HepG2 (cell line): ENCODE data around the gene ACP1. TPM values are rescaled to one million over a fixed set of nuclear protein-coding genes. Genes with fewer than 3 reads are reported as not detected.

ENCODE experiments used
- ETV6 ChIP-seq: sonication (generic); formaldehyde crosslinking; conservative IDR thresholded peaks from 2 replicates; pipeline ENCODE4 v1.4.0; 2020; ENCODE audit warnings: missing genetic modification reagents
- FOXC1 ChIP-seq: sonication (generic); formaldehyde crosslinking; IDR thresholded peaks from 2 replicates; pipeline ENCODE4 v1.8.0; 2022; ENCODE audit warnings: mild to moderate bottlenecking, missing genetic modification reagents, borderline replicate concordance
- GZF1 ChIP-seq: sonication (generic); formaldehyde crosslinking; IDR thresholded peaks from 2 replicates; pipeline ENCODE4 v1.5.1; 2020; ENCODE audit warnings: mild to moderate bottlenecking, missing genetic modification reagents
- LRRFIP1 ChIP-seq: sonication (generic); formaldehyde crosslinking; conservative IDR thresholded peaks from 2 replicates; pipeline ENCODE4 v1.4.0; 2020; ENCODE audit warnings: missing genetic modification reagents
- MEIS1 ChIP-seq: sonication (generic); formaldehyde crosslinking; IDR thresholded peaks from 2 replicates; pipeline ENCODE4 v1.9.0; 2021; ENCODE audit warnings: mild to moderate bottlenecking, missing genetic modification reagents, moderate library complexity, borderline replicate concordance
- NR2F1 ChIP-seq, 2 experiments: fragments of 450-650 bp in 1 of 2; formaldehyde crosslinking in 1 of 2; IDR thresholded peaks; 2 replicates each; pipeline versions ENCODE4 v1.5.0 to v1.6.1; 2016 to 2020; ENCODE audit warnings: mild to moderate bottlenecking in 1 of 2, missing compliant biosample characterization in 1 of 2, missing genetic modification reagents in 1 of 2, moderate library complexity in 1 of 2
- NR2F2 ChIP-seq: IDR thresholded peaks from 2 replicates; pipeline ENCODE4 v1.6.1; 2012; ENCODE audit warnings: low read depth, inconsistent platforms, borderline replicate concordance
- RFXANK ChIP-seq: IDR thresholded peaks from 2 replicates; pipeline ENCODE4 v1.6.1; 2016
- RXRA ChIP-seq: sonication (generic); formaldehyde crosslinking; IDR thresholded peaks from 2 replicates; pipeline ENCODE4 v1.5.1; 2020; ENCODE audit warnings: missing genetic modification reagents
- SMAD3 ChIP-seq: sonication (generic); formaldehyde crosslinking; IDR thresholded peaks from 2 replicates; pipeline ENCODE4 v1.4.0; 2020; ENCODE audit warnings: missing genetic modification reagents
- TGIF2 ChIP-seq: IDR thresholded peaks from 2 replicates; pipeline ENCODE4 v1.6.1; 2016; ENCODE audit warnings: control low read depth, missing compliant biosample characterization
- YEATS4 ChIP-seq: sonication (generic); formaldehyde crosslinking; IDR thresholded peaks from 2 replicates; pipeline ENCODE4 v1.4.0; 2020; ENCODE audit warnings: missing genetic modification reagents, borderline replicate concordance
- ZNF274 ChIP-seq: sonication (generic); formaldehyde crosslinking; IDR thresholded peaks from 2 replicates; pipeline ENCODE4 v1.5.1; 2020; ENCODE audit warnings: mild to moderate bottlenecking, missing genetic modification reagents
- ZNF512 ChIP-seq: sonication (generic); formaldehyde crosslinking; IDR thresholded peaks from 2 replicates; pipeline ENCODE4 v1.4.0; 2020; ENCODE audit warnings: mild to moderate bottlenecking, missing genetic modification reagents
- ZNF574 ChIP-seq: sonication (generic); formaldehyde crosslinking; IDR thresholded peaks from 2 replicates; pipeline ENCODE4 v1.4.0; 2020; ENCODE audit warnings: missing genetic modification reagents
- ZNF616 ChIP-seq: sonication (generic); formaldehyde crosslinking; IDR thresholded peaks from 2 replicates; pipeline ENCODE4 v1.5.0; 2020; ENCODE audit warnings: low read depth, mild to moderate bottlenecking, missing genetic modification reagents
- ZNF75D ChIP-seq: sonication (generic); formaldehyde crosslinking; IDR thresholded peaks from 2 replicates; pipeline ENCODE4 v1.8.1; 2023; ENCODE audit warnings: missing genetic modification reagents, mild to moderate bottlenecking, borderline replicate concordance
- ZNF775 ChIP-seq: sonication (generic); formaldehyde crosslinking; IDR thresholded peaks from 2 replicates; pipeline ENCODE4 v1.4.0; 2020; ENCODE audit warnings: missing genetic modification reagents, mild to moderate bottlenecking, moderate library complexity, borderline replicate concordance
- polyA plus RNA-seq, 8 experiments: library from polyadenylated mRNA; depleted of rRNA in 3 of 8; stranded (reverse) in 7 of 8; unstranded in 1 of 8; fragments of >200 nt; fragmentation: Illumina TruSeq in 4 of 8; extraction: Trizol in 4 of 8; gene quantifications; 2 replicates each; pipeline versions ENCODE4 v1.2.1 to v1.2.3, GENCODE V29; 2011 to 2016; ENCODE audit warnings: low read depth in 4 of 8, missing spikeins in 1 of 8, mixed read lengths in 1 of 8; ENCODE audit not compliant: insufficient read depth in 1 of 8
- total RNA-seq, 5 experiments: library from RNA; depleted of rRNA; stranded (reverse); fragments of >200 nt; fragmentation: Illumina TruSeq; extraction: Trizol; gene quantifications; 2 replicates each; pipeline ENCODE4 v1.2.3, GENCODE V29; 2016; ENCODE audit warnings: low read depth in 1 of 5
- TF ChIP-seq, protein P1 (sequence below): sonication (generic); formaldehyde crosslinking; IDR thresholded peaks from 2 replicates; pipeline ENCODE4 v1.4.0; 2020; ENCODE audit warnings: missing genetic modification reagents

Gene ACP1
- total and polyA plus RNA-seq, 2 of the 13 experiments (the other 11 are each of a cell fraction or from before 2014, with no cell fraction given): 246 to 348 TPM

GRCh38 chr2:264493-265468 lies at the start of gene ACP1 (continued):
- TF ChIP-seq ZNF616 (CRISPR knock-in tag) (peak; percentile 95), NR2F1 (CRISPR knock-in tag; IDR thresholded peaks at IDR 0.05) (no peak), ZNF574 (CRISPR knock-in tag) (peak; percentile 82), ETV6 (CRISPR knock-in tag) (no peak; the same call in 1 of the 2 replicates), GZF1 (CRISPR knock-in tag) (no peak), NR2F2 (no peak), LRRFIP1 (no peak), RFXANK (CRISPR knock-in tag) (no peak), ZNF274 (CRISPR knock-in tag) (peak; percentile 67; the same call in 1 of the 2 replicates), YEATS4 (CRISPR knock-in tag) (peak; percentile 93), RXRA (CRISPR knock-in tag) (peak; percentile 53; the same call in 1 of the 2 replicates), SMAD3 (peak; percentile 50; the same call in 1 of the 2 replicates), ZNF75D (peak; percentile 91; the same call in 1 of the 2 replicates), ZNF775 (CRISPR knock-in tag) (no peak), TGIF2 (CRISPR knock-in tag) (peak; percentile 72; the same call in 1 of the 2 replicates), MEIS1 (peak; percentile 29; the same call in 1 of the 2 replicates), FOXC1 (CRISPR knock-in tag) (no peak), ZNF512 (CRISPR knock-in tag) (no peak)
- TF ChIP-seq, protein P1, sequence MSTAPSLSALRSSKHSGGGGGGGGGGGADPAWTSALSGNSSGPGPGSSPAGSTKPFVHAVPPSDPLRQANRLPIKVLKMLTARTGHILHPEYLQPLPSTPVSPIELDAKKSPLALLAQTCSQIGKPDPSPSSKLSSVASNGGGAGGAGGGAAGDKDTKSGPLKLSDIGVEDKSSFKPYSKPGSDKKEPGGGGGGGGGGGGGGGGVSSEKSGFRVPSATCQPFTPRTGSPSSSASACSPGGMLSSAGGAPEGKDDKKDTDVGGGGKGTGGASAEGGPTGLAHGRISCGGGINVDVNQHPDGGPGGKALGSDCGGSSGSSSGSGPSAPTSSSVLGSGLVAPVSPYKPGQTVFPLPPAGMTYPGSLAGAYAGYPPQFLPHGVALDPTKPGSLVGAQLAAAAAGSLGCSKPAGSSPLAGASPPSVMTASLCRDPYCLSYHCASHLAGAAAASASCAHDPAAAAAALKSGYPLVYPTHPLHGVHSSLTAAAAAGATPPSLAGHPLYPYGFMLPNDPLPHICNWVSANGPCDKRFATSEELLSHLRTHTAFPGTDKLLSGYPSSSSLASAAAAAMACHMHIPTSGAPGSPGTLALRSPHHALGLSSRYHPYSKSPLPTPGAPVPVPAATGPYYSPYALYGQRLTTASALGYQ (CRISPR knock-in tag): no peak
